GM18907 (cell line): ENCODE measurements around the gene KLK5.
"Not testable (repeated sequence)": the region's sequence is repeated elsewhere in the genome, so short reads cannot be mapped to it uniquely, and the experiment has no call there.

ENCODE experiments used
- ATAC-seq: cut with Tn5 transposase; IDR thresholded peaks from one replicate; pipeline ENCODE4 v1.9.1; 2021; ENCODE audit warnings: mild to moderate bottlenecking, moderate library complexity; ENCODE audit not compliant: unreplicated experiment

Gene KLK5

DNA sequence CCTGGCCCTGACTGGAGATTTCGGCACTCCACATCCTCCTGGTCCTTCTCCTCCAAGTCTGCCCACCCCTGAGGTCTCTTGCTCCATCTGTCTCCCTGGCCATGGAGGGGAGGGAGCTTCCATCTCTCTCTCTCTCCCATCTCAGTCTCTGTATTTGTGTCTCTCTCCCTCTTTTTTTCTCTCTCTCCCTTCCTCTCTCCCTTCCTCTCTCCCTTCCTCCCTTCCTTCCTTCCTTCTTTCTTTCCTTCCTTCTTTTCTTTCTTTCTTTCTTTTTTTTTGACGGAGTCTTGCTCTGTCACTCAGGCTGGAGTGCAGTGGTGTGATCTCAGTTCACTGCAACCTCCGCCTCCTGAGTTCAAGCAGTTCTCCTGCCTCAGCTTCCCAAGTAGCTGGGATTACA, 17.0 kb upstream of the KLK5 start:
- not testable (repeated sequence) for ATAC-seq

- ATAC-seq, result no peak
Observed at GRCh38 chr19:50969413-50969760, 16.5 kb upstream of the KLK5 start, which contains the start of gene KLK6. KLK6 (minus strand) TSS chr19:50969591; CDS start chr19:50968104, 1,487 bp downstream.

GRCh38 chr19:50968716-50969412, 16.0 kb upstream of the KLK5 start:
- no peak for ATAC-seq

- ATAC-seq, result no peak
Observed at GRCh38 chr19:50967929-50968715, 15.3 kb upstream of the KLK5 start.

- no peak for ATAC-seq
Observed at GRCh38 chr19:50964266-50964665, 11.4 kb upstream of the KLK5 start.

DNA sequence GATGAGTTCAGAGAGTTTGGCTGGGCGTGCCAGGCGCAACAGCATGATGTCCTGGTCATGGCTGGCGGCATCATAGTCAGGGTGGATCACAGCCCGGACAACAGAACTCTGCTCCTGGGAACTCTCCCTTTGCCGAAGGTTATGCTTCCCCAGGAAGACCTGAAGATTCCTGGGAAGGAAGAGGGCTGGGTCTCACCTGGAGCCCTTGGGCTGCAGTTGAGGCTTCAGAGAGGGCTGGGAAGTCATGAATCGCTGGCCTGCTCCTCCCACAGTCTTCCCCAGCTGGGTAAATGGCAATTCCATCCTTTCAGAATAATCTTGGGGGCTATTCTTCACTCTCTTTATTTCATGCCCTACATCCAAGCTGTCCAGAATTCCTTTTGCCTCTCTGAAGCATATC, 10.5 kb upstream of the KLK5 start:
- no peak for ATAC-seq

DNA sequence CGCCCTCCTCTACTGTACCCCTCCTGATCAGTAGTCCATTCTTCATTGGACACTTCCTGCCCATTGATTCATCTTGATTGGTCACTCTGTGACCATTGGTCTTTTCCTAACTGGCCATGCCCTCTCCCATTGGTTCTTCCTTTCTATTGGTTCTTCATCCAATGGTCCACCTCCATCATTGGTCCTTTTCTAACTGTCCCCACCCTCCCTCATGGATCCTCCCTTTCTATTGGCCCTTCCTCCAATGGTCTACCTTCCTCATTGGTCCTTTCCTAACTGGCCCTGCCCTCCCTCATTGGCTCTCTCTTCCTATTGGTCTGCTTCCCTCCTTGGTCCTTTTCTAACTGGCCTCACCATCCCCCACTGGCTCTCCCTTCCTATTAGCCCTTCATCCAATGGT, 9.4 kb upstream of the KLK5 start:
- no peak for ATAC-seq

GRCh38 chr19:50959731-50960500, 7.1 kb upstream of the KLK5 start:
- no peak for ATAC-seq

GRCh38 chr19:50957587-50957986, 4.7 kb upstream of the KLK5 start:
- no peak for ATAC-seq

DNA sequence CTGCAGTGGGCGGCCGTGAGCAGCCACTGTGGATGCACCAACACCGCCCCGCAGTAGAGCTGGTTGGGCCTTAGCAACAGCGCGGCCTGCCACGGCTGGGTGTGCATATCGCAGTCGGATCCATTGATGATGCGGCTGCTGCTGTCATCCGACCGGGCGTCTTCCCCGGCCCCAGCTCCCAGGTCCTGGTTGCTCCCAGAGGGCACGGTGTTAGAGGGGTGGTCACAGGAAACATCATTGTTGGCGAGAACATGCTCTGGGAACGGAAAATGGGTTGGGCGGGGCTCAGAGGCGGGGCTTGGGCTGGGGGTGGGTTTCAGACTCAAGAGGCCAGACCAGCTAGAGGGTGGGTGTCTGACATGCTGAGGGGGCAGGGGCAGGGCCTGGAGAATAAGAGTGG, 3.0 kb downstream of the KLK5 start:
- no peak for ATAC-seq

- ATAC-seq, result no peak
Observed at GRCh38 chr19:50947123-50947522, 5.7 kb downstream of the KLK5 start.

DNA sequence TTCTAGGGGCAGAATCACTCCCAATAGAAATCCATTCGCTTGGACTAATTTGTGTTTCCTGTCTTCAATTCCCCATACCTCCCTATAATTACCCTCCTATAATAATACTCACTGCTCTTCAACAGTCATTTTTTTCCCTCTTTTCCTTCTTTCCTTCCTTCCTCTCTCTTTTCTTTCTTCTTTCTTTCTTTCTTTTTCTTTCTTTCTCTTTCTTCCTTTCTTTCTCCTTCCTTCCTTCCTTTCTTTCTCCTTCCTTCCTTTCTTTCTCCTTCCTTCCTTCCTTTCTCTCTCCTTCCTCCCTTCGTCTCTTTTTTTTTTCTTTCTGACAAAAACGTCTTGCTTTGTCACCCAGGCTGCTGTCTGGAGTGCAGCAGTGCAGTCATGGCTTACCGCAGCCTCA, 8.0 kb downstream of the KLK5 start:
- ATAC-seq, result no peak

DNA sequence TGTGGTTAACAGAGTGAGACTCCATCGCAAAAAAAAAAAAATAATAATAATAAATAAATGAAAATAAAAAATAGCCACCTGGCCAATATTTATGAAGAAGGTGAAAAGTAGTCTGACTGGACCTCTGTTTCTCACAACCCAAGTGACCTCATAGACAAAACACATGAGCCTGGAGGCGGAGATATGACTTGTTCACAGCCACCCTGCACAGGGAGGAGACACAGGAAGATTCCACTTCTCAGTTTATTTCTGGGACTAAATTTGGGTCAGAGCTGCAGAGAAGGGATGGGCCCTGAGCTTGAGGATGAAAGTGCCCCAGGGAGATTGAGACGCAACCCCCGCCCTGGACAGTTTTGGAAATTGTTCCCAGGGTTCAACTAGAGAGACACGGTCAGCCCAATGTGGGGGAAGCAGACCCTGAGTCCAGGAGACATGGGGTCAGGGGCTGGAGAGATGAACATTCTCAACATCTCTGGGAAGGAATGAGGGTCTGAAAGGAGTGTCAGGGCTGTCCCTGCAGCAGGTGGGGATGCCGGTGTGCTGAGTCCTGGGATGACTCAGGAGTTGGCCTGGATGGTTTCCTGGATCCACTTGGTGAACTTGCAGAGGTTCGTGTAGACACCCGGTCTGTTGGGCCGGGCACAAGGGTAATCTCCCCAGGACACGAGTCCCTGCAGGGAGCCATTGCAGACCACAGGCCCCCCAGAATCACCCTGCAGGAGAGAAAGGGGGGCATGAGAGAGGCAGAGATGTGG, 9.6 kb downstream of the KLK5 start:
- no peak for ATAC-seq

GRCh38 chr19:50939596-50939995, 13.2 kb downstream of the KLK5 start:
- no peak for ATAC-seq

DNA sequence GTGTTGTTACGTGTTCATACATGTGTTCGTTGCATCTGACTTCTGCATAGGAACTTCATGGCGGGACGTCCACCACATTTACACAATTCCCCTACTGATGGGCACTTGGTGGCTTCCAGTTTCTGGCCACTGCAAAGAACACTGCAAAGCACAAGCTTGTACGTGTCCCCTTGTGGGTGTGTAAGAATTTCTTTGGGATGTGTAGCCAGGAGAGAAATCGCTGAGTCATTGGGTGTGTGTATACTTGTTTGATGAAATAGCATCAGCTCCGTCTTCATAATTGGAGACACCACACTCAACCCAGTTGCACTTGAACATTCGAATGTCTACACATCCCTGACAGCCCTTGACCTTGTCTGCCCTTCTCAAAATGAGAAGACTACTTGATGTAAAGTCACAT, 19.2 kb downstream of the KLK5 start:
- ATAC-seq, result no peak

DNA sequence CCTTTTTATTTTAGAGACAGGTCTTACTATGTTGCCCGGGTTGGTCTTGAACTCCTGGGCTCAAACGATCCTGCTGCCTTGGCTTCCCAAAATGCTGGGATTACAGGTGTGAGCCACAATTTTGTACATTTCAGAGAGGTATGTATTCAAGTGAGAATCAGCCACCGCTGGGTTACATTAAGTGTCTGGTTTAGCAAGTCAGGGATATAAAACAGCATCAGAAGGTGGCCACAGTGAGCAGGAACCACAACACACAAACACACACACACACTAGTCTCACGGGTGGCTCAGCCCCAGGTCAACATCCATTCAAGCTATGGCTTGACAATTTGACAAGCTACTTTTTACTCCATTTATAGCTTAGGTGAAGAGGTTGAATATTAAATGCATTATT, 20.2 kb downstream of the KLK5 start:
- ATAC-seq, result no peak

GRCh38 chr19:50932018-50932689, 20.7 kb downstream of the KLK5 start:
- ATAC-seq, result no peak

- no peak for ATAC-seq
Observed at GRCh38 chr19:50931023-50931422, 21.8 kb downstream of the KLK5 start.

- no peak for ATAC-seq
Observed at GRCh38 chr19:50928831-50929230, 24.0 kb downstream of the KLK5 start.

- no peak for ATAC-seq
Observed at GRCh38 chr19:50926144-50926543, 26.7 kb downstream of the KLK5 start.

GRCh38 chr19:50925734-50926133, 27.1 kb downstream of the KLK5 start:
- ATAC-seq, result no peak
